AG04449 (cell line): ENCODE results near the gene TMEM190.

Experiments used
- CTCF ChIA-PET: fragments of 350-600 bp; formaldehyde crosslinking; extraction: SDS; loops from one replicate; lab custom pipeline; 2021; ENCODE audit warnings: antibody characterized with exemption; lab: Yijun Ruan, JAX
- POLR2A ChIA-PET: fragments of 400-600, 350-600 bp; formaldehyde crosslinking; extraction: SDS; loops from one replicate; lab custom pipeline; 2020; ENCODE audit warnings: antibody characterized with exemption, inconsistent platforms; lab: Yijun Ruan, JAX
- DNase-seq: peaks from one replicate; pipeline ENCODE4 v3.0.0-alpha.2; 2010; ENCODE audit warnings: low read depth, low spot score
- H3K4me3 ChIP-seq: 2 replicates; pipeline ENCODE4 v1.5.1; 2011; ENCODE audit warnings: low read depth, mild to moderate bottlenecking, control low read depth, low read length
- TF ChIP-seq, protein P1 (sequence below): IDR thresholded peaks from one replicate; pipeline ENCODE4 v1.5.1; 2011; ENCODE audit warnings: mild to moderate bottlenecking, moderate library complexity, low read length, control low read depth, inconsistent platforms; ENCODE audit not compliant: insufficient read depth; ENCODE audit errors: missing control alignments

The TMEM190 gene

DNA sequence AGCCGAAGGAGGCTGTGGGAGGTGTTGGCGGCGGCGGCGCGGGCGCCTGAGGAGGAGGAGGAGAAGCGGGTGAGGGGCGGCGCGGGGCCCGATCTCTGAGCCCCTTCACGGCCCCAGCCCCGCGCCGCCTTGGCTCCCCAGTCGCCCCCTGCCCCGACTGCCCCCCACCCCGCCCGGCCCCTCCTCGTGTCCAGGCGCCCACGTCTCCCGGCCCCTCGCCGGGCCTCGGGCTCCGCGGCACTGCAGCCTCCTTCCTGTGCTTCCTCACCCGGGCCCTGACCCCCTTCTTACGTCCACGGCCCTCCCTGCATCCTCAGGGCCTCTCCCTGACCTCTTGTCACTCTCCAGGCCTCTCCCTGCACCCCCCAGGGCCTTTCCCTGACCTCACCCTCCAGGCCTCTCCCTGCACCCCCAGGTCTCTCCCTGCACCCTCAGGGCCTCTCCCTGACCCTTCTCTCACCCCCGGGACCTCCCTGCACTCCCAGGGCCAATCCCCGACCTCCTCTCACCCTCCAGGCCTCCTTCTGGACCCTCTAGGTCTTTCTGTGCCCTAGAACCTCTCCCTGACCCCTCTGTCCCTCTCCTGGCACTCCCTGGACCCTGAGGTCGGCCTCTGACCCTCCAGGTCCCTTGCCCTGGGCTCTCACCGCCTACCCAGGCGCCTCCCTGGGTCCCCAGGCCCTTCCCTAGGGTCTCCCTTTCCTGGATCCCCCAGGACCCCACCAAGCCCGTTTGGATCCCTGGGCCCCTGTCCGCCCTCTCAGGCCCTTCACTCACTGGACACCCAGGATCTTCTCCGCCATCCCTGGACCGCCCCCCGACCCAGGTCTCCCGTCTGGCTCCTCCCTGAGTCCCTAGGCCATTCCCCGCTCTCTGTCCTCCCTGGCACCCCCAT, 36.5 kb upstream of the TMEM190 start:
- TF ChIP-seq, protein P1, sequence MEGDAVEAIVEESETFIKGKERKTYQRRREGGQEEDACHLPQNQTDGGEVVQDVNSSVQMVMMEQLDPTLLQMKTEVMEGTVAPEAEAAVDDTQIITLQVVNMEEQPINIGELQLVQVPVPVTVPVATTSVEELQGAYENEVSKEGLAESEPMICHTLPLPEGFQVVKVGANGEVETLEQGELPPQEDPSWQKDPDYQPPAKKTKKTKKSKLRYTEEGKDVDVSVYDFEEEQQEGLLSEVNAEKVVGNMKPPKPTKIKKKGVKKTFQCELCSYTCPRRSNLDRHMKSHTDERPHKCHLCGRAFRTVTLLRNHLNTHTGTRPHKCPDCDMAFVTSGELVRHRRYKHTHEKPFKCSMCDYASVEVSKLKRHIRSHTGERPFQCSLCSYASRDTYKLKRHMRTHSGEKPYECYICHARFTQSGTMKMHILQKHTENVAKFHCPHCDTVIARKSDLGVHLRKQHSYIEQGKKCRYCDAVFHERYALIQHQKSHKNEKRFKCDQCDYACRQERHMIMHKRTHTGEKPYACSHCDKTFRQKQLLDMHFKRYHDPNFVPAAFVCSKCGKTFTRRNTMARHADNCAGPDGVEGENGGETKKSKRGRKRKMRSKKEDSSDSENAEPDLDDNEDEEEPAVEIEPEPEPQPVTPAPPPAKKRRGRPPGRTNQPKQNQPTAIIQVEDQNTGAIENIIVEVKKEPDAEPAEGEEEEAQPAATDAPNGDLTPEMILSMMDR, result no peak
- no peak for DNase-seq
- CTCF ChIA-PET, result interaction anchor here (1.0 to 3.4 kb wide), 9 partner anchors 10 to 127 kb away, joined by 3 to 27 read pairs (median 7); no protein-coding TSS in a partner anchor
- H3K4me3 ChIP-seq, result peak overlapping the region; percentile 74
- POLR2A ChIA-PET, result interaction anchor here (0.7 to 1.6 kb wide), 8 partner anchors 9 to 81 kb away, joined by 3 to 18 read pairs (median 6); partner anchors contain the start of genes HSPBP1, IL11, PPP6R1 and UBE2S

DNA sequence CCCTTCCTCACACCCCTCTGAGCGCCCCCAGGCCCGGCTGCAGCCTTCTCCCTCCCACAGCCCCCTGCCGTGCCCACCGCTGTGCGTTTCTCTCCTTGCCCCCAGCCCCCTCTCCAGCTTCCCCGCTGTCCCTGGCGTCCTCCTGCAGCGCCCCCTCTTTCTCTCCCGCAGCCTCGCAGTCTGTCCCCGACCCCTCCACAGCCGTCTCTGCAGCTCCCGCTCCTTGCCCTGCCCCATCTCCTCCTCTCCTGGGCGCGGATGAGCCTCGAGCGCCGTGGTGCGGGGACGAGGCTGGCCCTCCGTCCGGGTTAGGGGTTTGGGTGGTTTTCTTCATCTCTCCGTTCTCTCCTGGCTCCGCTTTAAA, 35.9 kb upstream of the TMEM190 start:
- CTCF ChIA-PET, result no interaction called here
- DNase-seq, result no peak
- peak overlapping the region; percentile 74 for H3K4me3 ChIP-seq
- POLR2A ChIA-PET, result no interaction called here
- TF ChIP-seq, protein P1, result peak; percentile 43

DNA sequence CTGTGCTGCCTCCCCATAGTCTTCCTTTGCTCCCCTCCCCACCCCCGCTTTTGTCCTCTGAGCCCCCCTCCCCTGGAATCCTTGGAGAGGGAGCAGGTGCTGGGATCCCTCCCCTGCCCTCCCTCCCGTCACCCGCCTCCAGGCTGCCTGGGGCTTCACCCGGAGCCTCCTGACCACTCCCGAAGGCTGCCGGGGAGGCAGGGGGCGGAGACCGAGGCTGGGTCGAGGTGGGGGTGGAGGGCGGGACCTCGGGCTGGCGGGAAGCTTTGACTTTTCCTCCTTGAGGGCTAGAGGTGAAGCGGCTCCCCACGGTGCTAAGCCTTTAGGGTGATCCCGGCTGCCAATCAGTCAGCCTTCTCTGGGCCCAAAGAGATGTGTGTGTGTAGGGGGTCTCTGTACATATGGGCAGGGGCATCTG, 35.4 kb upstream of the TMEM190 start:
- TF ChIP-seq, protein P1, result no peak
- peak overlapping the region; percentile 74 for H3K4me3 ChIP-seq
- ChIA-PET POLR2A (no interaction called here), CTCF (no interaction called here)
- DNase-seq, result no peak

DNA sequence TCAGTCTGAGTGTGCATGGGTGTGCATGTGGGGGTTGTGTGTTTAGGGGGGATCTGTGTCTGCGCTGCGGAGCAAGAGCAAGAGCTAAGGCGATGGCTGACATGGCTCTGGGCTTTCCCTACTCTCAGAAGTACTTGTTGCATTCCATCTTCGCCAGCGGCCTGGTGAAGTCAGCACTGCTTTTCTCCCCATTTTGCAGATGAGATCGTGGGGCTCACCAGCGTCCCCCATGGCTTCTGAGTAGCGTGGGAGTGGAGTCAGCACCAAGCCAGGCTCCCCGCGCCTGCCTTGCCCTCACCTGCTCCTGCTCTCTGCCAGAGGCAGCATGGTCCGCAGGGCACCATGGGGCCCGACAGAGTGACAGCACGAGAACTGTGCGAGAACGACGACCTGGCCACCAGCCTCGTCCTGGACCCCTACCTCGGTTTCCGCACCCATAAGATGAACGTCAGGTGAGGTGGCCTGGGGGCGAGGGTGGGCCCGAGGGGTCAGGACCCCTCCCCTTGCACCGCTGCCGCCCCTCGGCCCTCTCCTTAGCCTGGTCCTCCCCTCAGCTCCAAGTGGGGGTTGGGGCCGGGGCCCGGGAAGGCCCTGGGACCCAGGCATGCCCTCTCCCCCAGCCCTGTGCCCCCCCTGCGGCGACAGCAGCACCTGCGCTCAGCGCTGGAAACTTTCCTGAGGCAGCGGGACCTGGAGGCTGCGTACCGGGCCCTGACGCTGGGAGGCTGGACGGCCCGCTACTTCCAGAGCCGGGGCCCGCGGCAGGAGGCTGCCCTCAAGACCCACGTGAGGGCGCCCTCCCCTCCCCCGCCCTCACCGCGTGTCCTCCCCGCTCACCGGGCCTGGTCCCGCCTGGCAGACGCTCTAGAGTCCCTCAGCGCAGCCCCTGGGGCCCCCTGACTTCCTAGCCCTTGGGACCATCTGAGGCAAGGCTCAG, 34.8 kb upstream of the TMEM190 start:
- POLR2A ChIA-PET, result no interaction called here
- peak overlapping the region; percentile 74; the same call in 1 of the 2 replicates for H3K4me3 ChIP-seq
- CTCF ChIA-PET, result no interaction called here

DNA sequence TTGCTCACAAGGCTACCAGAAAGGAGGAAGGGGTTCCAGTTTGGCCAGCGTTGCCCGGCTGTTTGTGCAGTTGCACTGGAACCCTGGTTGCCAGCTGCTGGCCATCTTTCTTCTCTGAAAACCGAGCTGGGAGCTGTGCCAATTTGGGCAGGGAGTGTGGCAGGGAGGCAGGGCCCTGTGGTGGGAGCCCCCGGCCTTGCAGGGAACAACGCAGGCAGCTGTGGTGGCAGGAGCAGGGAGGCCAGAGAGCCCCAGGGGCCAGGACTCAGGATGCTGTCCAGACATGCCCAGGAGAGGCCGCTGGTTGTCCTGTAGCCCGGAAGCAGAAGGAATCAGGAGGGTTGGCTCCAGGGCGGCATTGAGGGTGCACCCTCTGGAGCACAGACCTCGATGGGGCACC, 32.2 kb upstream of the TMEM190 start:
- ChIA-PET CTCF (no interaction called here), POLR2A (interaction anchor here (0.8 kb wide), 1 partner anchor 9 kb away, joined by 3 read pairs; no protein-coding TSS in a partner anchor)
- TF ChIP-seq, protein P1, result no peak
- no peak overlapping the region for H3K4me3 ChIP-seq
- DNase-seq, result no peak

More for the DNA sequence above, 34.8 kb upstream of the TMEM190 start:
- TF ChIP-seq, protein P1, result no peak
- no peak for DNase-seq
